MM.1S (cell line): ENCODE data around the gene IGLON5.

Experiments
- DNase-seq: peaks from one replicate; pipeline ENCODE4 v3.0.0-alpha.2; 2015
- H2AFZ ChIP-seq: fragments of 300-600 bp; sonication (generic); 2 replicates; pipeline ENCODE4 v1.6.0; 2016; ENCODE audit warnings: antibody characterized with exemption, low read length
- H3F3A ChIP-seq: fragments of 300-600 bp; sonication (generic); 2 replicates; pipeline ENCODE4 v1.6.1; 2016; ENCODE audit warnings: mild to moderate bottlenecking, antibody characterized with exemption, low read length, moderate library complexity, mixed read lengths; ENCODE audit not compliant: insufficient read depth
- H3K27ac ChIP-seq: fragments of 300-600 bp; sonication (generic); 2 replicates; pipeline ENCODE4 v1.5.1; 2016; ENCODE audit warnings: mild to moderate bottlenecking, low read length
- H3K27me3 ChIP-seq: fragments of 300-600 bp; sonication (generic); replicated peaks from 2 replicates; pipeline ENCODE4 v1.6.0; 2016; ENCODE audit warnings: low read length; ENCODE audit not compliant: insufficient read depth
- H3K36me3 ChIP-seq: fragments of 300-600 bp; sonication (generic); replicated peaks from 2 replicates; pipeline ENCODE4 v1.6.1; 2016; ENCODE audit warnings: mild to moderate bottlenecking, low read length, mixed read lengths; ENCODE audit not compliant: insufficient read depth
- H3K4me1 ChIP-seq: fragments of 300-600 bp; sonication (generic); 2 replicates; pipeline ENCODE4 v1.6.1; 2016; ENCODE audit warnings: low read length, mixed read lengths
- H3K4me2 ChIP-seq: fragments of 300-600 bp; sonication (generic); 2 replicates; pipeline ENCODE4 v1.6.0; 2016; ENCODE audit warnings: low read depth, low read length
- H3K4me3 ChIP-seq: fragments of 300-600 bp; sonication (generic); 2 replicates; pipeline ENCODE4 v1.5.1; 2016; ENCODE audit warnings: low read length, mixed read lengths
- H3K79me2 ChIP-seq: fragments of 300-600 bp; sonication (generic); 2 replicates; pipeline ENCODE4 v1.6.1; 2016; ENCODE audit warnings: mixed run types, low read length, mixed read lengths
- H3K9ac ChIP-seq: fragments of 300-600 bp; sonication (generic); 2 replicates; pipeline ENCODE4 v1.6.1; 2016; ENCODE audit warnings: low read length, mixed read lengths
- H3K9me2 ChIP-seq: fragments of 300-600 bp; sonication (generic); replicated peaks from 2 replicates; pipeline ENCODE4 v1.6.1; 2016; ENCODE audit warnings: mild to moderate bottlenecking, low read length, mixed read lengths; ENCODE audit not compliant: insufficient read depth
- H3K9me3 ChIP-seq: fragments of 300-600 bp; sonication (generic); replicated peaks from 2 replicates; pipeline ENCODE4 v1.6.1; 2016; ENCODE audit warnings: mild to moderate bottlenecking, low read length, mixed read lengths; ENCODE audit not compliant: insufficient read depth
- H4K20me1 ChIP-seq: fragments of 300-600 bp; sonication (generic); 2 replicates; pipeline ENCODE4 v1.6.1; 2016; ENCODE audit warnings: mild to moderate bottlenecking, low read length, moderate library complexity, mixed read lengths; ENCODE audit not compliant: insufficient read depth
- EZH2 ChIP-seq: fragments of 300-600 bp; sonication (generic); optimal IDR thresholded peaks from 2 replicates; pipeline ENCODE3; 2017; ENCODE audit warnings: low read depth, mild to moderate bottlenecking, antibody characterized with exemption, low read length, mixed read lengths
- EZH2phosphoT487 ChIP-seq: fragments of 300-600 bp; sonication (generic); IDR thresholded peaks from 2 replicates; pipeline ENCODE4 v1.6.1; 2018; ENCODE audit warnings: antibody characterized with exemption, low read length
- TF ChIP-seq, protein P1 (sequence below): fragments of 300-600 bp; sonication (generic); IDR thresholded peaks from 2 replicates; pipeline ENCODE4 v1.5.1; 2016; ENCODE audit warnings: antibody characterized with exemption, low read length, mixed read lengths

The IGLON5 gene

DNA sequence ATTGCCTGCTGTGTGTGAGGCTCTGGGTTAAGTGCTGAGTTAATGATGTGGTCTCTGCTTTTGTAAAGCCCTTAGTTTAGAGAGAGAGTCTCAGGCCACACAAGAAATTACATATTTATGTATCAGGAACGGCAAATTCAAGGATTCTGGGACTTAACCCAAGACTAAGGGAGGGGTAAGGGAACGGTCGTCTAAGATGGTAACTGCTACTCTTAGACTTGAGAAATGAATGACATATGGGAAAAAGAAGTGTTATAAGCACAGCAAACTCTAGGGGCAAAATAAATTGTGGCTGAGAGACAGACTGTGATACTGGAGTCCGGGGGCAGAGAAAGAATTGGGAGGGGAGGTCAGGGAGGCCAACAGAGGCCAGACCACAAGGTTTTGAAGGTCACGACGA, 20.3 kb downstream of the IGLON5 start:
- H3F3A ChIP-seq = no peaks in the 10 kb centered on the region
- TF ChIP-seq EZH2phosphoT487 (no peak), EZH2 (no peak)
- TF ChIP-seq, protein P1, sequence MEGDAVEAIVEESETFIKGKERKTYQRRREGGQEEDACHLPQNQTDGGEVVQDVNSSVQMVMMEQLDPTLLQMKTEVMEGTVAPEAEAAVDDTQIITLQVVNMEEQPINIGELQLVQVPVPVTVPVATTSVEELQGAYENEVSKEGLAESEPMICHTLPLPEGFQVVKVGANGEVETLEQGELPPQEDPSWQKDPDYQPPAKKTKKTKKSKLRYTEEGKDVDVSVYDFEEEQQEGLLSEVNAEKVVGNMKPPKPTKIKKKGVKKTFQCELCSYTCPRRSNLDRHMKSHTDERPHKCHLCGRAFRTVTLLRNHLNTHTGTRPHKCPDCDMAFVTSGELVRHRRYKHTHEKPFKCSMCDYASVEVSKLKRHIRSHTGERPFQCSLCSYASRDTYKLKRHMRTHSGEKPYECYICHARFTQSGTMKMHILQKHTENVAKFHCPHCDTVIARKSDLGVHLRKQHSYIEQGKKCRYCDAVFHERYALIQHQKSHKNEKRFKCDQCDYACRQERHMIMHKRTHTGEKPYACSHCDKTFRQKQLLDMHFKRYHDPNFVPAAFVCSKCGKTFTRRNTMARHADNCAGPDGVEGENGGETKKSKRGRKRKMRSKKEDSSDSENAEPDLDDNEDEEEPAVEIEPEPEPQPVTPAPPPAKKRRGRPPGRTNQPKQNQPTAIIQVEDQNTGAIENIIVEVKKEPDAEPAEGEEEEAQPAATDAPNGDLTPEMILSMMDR = no peak
- no peak for DNase-seq
- H3K9me2 ChIP-seq = no peaks in the 10 kb centered on the region
- H3K27ac ChIP-seq = no peak overlapping the region
- no peak overlapping the region for H3K4me3 ChIP-seq
- no peaks in the 10 kb centered on the region for H3K4me1 ChIP-seq
- no peak overlapping the region for H3K9ac ChIP-seq
- no peak overlapping the region for H2AFZ ChIP-seq
- no peaks in the 10 kb centered on the region for H3K36me3 ChIP-seq
- no peaks in the 10 kb centered on the region for H3K9me3 ChIP-seq
- no peaks in the 10 kb centered on the region for H4K20me1 ChIP-seq
- H3K79me2 ChIP-seq = no peaks in the 10 kb centered on the region
- no peaks in the 10 kb centered on the region for H3K27me3 ChIP-seq
- H3K4me2 ChIP-seq = no peak overlapping the region

DNA sequence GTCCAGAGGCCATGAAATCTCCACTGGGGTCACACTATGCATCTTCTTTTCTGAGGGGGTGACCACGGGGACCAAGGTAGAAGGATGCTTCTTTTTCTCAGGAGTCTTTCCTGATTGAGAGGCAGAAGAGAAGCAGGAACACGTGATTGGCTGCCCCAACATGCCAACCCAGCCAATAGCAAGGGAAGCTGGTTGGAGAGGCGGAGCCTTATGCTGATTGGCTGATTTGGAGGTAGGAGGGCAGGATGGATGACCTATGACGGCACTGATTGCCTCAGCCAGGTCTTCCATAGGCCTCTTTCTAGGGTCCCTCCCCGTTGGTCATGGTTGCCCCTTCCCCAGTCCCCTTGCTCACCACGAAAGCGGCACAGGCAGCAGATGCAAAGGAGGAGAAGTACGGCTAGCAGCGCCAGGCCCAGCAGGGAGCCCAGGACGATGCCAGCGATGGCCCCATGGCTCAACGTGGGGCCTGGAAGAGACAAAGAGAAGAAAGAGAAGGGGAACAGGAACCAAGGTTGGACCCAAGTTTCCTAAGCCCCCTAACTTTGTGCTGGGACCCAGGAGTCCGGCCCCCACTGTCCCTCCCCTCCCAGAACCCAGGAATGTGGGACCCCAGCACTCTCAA, 22.5 kb downstream of the IGLON5 start:
- Histone ChIP-seq H4K20me1 (no peaks in the 10 kb centered on the region), H3K4me2 (no peak overlapping the region), H3K4me1 (no peaks in the 10 kb centered on the region), H3F3A (no peaks in the 10 kb centered on the region), H2AFZ (no peak overlapping the region), H3K27me3 (no peaks in the 10 kb centered on the region), H3K9me3 (no peaks in the 10 kb centered on the region), H3K9ac (no peak overlapping the region), H3K27ac (no peak overlapping the region), H3K4me3 (no peak overlapping the region), H3K9me2 (no peaks in the 10 kb centered on the region), H3K79me2 (no peaks in the 10 kb centered on the region), H3K36me3 (no peaks in the 10 kb centered on the region)
- TF ChIP-seq EZH2 (no peak), EZH2phosphoT487 (no peak)
- TF ChIP-seq, protein P1 = no peak
- DNase-seq = no peak

- Histone ChIP-seq H3K27ac (no peak overlapping the region), H4K20me1 (no peaks in the 10 kb centered on the region), H3K79me2 (no peaks in the 10 kb centered on the region), H3K9me3 (no peaks in the 10 kb centered on the region), H3K4me1 (no peaks in the 10 kb centered on the region), H3K9ac (no peak overlapping the region), H3K4me3 (no peak overlapping the region), H2AFZ (no peak overlapping the region), H3K4me2 (no peak overlapping the region), H3K27me3 (no peaks in the 10 kb centered on the region), H3K9me2 (no peaks in the 10 kb centered on the region), H3K36me3 (no peaks in the 10 kb centered on the region), H3F3A (no peaks in the 10 kb centered on the region)
- TF ChIP-seq EZH2 (no peak), EZH2phosphoT487 (no peak)
- TF ChIP-seq, protein P1 = no peak
- DNase-seq = no peak
Measured at GRCh38 chr19:51337141-51337860, 25.9 kb downstream of the IGLON5 start.
